ENCODE measurements around the gene R3HDM2.

R3HDM2 gene

DNA sequence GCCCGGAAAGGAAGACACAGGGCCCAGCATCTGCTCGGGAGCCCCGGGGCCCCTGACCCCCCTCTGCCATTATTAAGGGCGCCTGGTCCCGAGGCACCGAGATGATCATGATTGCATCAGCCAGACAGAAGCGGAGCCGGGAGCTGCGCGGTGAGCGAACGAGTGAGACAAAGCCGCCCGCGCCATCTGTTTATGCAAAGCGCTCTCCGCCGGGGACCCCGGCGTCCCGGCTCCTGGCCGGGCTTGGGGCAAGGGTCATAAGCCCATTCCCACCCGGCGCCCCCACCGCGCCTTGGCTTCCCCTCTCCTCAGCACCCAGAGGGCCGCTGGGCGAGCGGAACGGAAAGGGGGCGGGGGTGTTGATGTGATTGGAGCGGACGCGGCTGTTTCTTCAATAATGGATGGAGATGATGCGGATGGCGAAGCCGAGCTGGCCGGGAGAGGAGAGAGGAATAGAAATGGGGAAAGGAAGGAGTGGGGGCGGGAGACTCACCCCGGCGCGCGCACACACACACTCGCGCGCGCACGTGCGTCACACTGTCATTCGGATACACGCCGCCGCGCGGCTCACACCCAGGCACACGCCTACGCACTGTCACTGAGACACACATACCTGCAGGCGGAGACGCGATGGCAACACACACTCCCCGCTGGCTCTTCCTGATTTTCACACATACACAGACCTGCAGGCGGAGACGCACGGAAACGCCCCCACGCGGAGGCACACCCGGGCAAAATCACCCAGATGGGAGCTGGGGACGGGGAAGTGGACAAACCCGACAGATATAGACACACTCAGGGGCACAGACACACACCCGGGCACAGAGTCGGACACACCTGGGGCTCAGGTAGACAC is 190.5 kb downstream of the R3HDM2 start:
- peak; percentile 68 for DNase-seq (ENCODE audit: low read depth)

DNA sequence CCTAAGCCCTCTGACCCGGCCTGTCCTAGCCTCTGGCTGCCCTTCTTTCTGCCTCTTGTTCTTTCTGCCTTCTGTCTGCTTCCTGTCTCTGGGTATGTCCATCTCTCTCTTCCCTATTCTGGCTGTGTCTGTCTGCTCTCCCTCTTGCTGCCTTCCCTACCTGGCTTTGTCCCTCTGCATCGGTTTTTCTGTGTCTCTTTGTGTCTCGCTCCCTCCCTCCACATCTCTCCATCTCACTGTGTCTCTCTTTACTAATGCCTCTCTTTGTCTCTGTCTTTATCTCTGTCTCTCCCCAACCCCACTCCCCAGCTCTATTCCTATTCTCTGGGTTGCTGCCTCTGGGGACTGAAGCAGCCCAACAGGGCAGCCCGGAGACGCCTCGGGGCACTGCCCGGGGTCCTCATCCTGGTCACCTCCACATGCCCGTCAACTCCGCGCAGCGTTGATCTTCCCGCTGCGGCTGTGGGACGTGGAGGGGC is 191.2 kb downstream of the R3HDM2 start:
- DNase-seq (ENCODE audit: low read depth): no peak

DNA sequence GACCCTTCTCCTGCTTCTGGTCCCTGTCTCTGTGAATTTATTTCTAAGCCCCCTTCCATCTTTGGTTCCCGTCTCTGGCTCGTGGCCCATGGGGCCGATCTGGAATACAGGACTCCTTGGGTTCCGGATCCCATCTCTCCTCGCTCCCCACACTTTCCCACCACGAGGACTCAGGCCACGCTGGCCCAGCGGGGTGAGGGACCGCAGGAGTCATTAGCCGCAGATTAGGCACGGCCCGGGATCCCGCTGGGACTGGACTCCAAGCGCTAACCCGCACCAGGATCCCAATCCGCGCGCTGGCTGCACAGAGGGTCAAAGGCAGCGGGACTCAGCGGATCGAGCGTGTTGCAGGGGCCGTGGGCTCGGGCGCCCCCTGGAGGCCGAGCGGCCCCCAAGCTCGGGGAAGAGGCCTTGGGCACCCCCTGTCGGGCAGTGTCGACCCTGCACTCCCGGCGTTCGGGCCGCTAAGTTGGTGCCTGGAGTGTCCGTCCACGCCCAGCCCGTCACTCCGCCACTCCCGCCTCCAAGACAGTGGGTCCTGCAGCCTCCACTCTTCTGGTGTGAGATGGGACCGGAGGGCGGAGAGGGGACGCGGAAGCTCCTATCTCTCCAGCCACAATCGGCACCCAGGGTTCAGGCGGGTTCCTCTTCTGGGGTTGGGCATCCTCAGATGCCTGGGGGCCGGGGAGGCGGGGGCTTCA is 191.8 kb downstream of the R3HDM2 start:
- peak; percentile 89 for DNase-seq (ENCODE audit: low read depth)

DNA sequence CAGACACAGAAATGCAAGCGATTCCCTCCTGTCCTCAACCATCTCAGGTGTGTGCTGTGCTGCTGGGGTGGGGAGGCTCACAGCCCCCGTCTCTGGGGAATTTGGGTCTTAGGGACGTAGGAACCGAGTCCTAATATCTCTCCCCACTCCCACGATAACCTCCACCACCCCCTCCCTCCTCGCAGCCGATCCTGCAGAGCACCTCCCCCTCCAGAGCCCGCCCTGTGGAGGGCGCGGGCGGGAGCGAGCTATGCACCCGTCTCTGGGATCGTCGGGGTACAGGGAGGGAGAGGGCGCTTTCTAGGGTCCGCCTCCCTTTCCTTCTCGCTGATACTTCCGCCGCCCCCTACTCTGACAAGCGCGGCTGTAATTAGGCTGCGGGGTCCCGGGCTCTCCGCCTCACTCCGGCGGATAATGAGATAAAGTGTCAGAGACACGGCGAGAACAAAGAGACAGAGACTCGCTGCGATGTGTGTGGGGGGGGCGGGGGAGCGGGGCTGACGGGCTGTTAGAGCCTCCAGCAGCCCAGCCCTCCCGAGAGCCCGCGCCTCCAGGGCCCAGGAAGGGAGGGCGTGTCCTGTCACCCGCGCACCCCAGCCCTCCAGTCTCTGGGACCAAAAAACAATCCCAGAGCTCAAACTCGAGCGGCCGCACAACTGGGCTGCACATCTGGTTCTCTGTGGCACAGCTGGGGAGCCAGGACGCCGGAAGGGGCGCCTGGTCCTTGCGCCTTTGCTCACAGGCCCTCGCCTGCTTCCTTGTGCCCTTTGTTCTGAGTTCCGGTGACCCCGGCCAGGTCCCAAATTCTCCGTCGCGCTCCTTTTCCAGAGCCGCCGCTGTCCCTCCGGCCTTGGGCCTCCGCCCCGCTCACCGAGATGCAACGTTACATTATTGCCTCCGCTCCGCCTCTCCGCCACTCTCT is 192.7 kb downstream of the R3HDM2 start:
- DNase-seq (ENCODE audit: low read depth): no peak

DNA sequence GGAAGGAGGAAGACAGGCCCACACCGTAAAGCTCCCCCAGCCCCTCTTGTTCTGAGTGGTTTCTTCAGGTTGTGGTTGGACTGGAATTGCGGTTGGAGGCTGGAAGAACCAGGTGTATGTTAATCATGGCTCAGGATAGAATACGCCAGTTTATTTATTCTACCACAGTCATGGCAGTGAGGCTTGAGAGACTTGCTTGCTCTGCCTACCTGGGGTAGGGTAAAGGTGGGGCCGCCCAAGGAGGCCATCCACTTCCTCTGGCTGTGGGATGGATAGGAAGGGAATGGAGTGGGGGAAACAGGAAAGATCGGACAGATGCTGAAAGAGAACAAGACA is 193.3 kb downstream of the R3HDM2 start:
- no peak for DNase-seq (ENCODE audit: low read depth)

DNA sequence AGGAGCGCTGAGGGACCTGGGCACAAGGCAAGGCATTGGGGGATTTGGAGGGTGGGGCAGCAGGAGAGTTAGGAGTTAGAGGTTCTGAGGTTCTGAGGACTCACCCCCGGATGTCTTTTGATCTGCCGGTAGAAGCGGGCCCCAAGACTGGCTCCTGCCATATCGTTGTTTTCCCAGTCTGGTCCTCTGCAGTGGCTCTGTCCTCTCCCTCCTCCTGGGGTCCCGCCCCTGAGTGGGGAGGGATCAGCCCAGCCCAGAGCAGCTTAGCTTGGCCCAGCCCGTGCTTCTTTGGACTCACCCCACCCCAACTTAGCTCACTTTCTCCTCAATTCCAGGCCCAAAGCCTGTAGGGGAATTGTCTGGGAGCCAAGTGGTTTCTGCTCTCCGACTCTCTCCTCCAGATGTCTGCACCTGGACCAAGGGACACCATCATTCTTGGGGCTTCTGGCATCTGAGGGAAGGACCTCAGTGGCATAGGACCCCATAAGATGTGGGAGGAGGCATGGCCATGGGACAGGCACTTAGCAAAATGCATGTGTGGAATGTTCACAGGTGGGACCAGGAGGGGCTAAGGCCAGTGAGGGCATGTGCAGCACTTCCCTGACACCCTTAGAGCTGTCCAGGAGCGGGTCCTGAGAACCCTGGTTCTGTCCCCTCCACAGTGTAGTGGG is 193.8 kb downstream of the R3HDM2 start:
- no peak for DNase-seq (ENCODE audit: low read depth)

DNA sequence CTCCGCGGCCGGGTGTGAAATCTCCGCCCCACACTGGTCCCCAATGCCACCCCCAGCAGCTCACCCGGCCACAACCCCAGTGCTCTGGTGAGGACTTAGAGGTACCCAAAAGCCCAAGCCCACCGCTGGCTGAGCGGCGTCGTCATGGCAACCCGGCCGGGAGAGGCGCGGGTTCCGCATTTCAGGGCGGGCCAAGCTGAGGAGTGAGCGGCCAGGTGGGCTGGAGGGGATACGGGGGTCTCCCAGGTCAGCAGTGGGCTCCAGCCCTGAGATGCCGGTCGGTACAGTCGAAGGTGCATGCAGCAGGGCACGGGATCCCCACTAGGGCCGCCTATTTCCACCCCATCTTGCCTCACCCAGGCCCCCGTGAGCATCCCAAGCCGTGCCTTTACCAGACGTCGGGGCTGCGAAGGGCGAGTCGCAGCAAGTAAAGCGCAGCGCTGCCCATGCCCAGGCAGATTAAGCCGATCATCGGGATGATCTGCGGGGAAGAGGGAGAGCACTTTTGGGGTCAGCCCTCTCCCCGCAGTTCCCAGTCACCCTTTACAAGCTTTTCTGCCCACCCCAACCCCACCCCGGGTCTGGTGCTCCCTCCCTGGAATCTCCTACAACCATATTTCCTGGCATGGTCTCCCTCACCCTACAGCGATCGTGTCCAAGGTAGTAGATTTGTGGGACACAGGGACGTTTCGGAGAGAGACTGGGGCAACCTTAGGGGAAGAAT is 194.5 kb downstream of the R3HDM2 start:
- DNase-seq (ENCODE audit: low read depth): no peak

DNA sequence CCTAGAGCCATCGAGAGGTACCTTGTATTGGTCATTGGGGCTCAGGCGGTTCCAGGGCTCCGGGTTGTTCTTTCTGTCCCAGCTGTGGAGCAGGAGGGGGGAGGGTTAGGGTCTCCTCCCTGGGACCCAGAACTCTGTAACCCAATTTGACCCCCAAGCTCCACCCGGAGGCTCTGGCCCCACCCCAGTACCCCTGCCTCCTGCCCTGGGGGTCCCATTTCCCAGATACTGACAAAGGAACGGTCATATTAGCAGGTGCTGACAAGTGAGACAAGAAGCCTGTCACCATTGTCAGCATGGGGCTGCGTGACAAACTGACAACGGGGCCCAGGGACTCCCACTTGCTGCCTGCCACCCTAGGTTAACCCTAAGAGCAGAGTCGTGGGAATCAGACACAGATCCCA is 195.1 kb downstream of the R3HDM2 start:
- DNase-seq (ENCODE audit: low read depth): no peak

DNA sequence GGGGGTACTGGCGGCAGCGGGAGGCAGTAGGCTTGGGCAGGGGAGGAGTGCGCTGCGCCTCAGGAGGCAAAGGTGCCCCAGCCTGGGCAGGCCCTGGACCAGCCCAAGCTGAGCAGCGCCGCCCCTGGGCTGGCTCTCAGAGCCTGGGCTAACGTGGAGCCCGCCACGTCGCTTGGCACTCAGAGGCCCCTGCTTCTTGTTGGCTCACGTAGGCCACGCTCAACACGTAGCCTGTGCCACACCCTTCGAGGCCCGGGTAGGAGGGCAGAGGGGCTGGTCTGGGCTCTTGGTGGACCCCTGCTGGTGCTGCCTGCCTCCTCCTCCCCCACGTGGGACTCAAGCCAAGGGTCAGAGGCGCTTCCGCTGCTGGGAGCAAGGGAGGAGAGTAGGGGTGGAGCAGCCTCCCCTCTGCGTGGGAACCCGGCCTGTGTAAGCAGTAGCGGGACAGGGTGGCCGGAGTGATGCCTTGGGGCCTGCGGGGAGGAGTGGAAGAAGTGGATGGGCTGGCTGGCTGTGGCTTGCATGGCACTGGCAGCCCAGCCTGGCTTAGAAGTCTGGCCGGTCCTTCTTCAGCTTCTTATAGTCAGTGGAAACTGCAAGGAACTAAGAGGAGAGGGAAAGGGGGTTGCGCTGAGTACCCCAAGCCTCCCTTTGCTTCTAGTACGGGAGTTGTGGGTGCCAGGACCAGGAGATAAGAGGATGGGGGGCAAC is 195.7 kb downstream of the R3HDM2 start:
- DNase-seq (ENCODE audit: low read depth): no peak

DNA sequence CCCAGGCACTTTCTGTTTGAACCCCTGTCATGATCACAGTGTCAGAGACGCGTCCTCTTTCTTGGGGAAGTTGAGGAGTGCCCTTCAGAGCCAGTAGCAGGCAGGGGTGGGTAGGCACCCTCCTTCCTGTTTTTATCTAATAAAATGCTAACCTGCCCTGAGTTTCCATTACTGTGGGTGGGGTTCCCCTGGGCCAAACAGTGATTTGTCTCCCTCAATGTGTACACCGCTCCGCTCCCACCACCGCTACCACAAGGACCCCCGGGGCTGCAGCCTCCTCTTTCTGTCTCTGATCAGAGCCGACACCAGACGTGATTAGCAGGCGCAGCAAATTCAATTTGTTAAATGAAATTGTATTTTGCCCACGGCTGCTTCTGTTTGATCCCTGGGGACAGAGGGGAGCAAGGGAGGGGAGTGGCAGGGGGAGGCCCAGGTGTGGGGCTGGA is 196.2 kb downstream of the R3HDM2 start:
- DNase-seq (ENCODE audit: low read depth): no peak

DNA sequence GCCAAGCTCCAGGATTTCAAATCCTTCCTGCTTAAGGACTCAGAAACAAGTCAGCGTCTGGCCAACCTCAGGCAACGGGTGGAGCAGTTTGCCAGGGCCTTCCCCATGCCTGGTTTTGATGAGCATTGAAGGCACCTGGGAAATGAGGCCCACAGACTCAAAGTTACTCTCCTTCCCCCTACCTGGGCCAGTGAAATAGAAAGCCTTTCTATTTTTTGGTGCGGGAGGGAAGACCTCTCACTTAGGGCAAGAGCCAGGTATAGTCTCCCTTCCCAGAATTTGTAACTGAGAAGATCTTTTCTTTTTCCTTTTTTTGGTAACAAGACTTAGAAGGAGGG is 196.6 kb downstream of the R3HDM2 start:
- no peak for DNase-seq (ENCODE audit: low read depth)

DNA sequence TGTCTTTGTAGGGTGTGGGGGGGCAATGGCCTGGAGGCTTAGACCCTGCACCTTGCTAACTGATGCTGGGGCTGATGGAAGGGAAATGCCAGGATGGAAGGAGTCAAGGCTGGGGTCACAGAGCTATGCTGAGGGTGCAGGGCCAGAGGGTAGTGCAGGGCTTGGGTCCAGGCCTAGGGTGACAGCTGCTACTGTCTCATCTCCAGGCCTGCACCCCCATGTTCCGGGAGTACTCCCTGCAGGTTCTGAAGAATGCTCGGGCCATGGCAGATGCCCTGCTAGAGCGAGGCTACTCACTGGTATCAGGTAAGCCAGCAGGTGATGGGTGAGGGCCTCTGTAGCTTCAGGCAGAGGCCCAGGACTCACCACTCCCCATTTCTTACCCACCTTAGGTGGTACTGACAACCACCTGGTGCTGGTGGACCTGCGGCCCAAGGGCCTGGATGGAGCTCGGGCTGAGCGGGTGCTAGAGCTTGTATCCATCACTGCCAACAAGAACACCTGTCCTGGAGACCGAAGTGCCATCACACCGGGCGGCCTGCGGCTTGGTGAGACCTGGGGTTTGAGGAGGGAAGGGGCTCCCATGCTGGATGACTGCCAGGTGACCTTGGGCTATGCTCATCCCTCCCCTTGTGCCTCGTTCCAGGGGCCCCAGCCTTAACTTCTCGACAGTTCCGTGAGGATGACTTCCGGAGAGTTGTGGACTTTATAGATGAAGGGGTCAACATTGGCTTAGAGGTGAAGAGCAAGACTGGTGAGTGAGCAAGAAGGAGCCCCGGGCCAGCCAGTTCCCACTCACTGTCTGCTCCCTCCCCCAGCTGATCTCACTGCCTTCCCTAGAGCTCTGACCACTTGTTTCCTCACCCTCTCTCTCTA is 197.2 kb downstream of the R3HDM2 start:
- DNase-seq (ENCODE audit: low read depth): no peak

DNA sequence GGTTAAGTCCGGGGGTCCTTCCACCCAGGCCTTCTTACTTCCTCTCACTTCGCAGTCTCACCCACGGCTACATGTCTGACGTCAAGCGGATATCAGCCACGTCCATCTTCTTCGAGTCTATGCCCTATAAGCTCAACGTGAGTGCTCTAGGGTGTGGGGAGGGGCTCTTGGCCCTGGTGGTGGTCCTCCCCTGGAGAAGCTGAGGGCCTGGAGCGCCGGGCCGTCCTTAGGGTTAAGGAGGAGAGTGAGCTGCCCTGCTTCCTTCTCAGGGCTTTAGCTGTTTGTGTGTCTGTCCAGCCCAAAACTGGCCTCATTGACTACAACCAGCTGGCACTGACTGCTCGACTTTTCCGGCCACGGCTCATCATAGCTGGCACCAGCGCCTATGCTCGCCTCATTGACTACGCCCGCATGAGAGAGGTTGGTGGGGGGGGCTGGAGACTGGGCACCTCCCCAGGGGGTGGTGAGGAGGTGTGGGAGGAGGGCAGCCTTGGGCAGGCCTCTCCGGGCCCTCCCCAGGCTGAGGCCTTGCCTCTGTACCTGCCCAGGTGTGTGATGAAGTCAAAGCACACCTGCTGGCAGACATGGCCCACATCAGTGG is 198.6 kb downstream of the R3HDM2 start:
- no peak for DNase-seq (ENCODE audit: low read depth)

DNA sequence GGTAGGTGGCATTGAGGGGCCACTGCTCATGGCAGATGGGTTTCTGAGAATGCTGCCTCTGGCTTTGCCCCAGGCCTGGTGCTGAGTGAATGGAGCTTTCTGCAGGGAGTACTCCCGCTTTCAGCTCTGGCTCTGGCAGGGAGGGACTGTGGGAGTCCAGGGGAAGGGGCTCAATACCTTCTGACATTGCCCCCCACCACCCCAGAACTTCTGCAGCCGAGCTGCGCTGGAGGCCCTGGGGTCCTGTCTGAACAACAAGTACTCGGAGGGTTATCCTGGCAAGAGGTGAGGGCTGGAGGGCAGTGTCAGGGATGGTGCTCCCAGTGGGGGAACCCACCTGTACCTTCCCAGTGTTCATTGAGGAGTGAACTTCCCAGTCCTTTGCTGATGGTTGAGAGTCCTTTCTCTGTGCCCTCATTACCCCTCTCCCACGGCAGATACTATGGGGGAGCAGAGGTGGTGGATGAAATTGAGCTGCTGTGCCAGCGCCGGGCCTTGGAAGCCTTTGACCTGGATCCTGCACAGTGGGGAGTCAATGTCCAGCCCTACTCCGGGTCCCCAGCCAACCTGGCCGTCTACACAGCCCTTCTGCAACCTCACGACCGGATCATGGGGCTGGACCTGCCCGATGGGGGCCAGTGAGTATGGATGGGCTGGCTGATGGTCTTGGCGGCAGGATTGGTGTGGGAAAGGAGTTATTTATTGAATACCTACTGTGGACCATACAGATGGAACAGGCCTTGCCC is 199.4 kb downstream of the R3HDM2 start:
- DNase-seq (ENCODE audit: low read depth): no peak

DNA sequence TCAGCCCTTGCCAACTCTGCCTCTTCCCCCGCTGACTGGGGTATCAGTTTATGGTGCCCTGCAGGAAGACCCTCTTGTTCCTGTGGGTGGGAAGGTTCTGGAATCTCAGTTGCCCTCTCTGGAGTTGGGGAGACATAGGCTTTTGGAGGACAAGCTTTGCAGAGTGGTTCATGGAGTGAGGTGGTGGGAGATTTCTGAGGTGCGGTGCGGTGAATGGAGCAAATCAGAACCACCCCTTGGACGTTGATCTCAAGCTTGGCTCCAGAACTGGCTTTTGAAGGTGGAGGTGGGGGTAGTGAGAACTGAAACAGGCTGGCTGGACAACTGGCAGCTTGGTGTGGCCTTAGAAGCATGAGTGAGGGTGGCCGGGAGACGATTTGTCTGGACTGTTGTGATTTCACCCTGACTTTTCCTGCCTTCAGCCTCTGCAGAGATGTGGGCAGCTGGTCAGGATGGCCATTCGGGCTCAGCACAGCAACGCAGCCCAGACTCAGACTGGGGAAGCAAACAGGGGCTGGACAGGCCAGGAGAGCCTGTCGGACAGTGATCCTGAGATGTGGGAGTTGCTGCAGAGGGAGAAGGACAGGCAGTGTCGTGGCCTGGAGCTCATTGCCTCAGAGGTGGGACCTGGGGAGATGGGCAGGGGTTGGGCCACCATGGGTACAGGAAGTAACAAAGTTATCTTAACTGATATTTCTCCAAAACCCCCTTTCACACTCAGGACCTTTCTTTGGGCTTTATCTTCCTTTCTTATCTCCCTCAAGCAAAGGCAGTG is 200.3 kb downstream of the R3HDM2 start:
- DNase-seq (ENCODE audit: low read depth): no peak

DNA sequence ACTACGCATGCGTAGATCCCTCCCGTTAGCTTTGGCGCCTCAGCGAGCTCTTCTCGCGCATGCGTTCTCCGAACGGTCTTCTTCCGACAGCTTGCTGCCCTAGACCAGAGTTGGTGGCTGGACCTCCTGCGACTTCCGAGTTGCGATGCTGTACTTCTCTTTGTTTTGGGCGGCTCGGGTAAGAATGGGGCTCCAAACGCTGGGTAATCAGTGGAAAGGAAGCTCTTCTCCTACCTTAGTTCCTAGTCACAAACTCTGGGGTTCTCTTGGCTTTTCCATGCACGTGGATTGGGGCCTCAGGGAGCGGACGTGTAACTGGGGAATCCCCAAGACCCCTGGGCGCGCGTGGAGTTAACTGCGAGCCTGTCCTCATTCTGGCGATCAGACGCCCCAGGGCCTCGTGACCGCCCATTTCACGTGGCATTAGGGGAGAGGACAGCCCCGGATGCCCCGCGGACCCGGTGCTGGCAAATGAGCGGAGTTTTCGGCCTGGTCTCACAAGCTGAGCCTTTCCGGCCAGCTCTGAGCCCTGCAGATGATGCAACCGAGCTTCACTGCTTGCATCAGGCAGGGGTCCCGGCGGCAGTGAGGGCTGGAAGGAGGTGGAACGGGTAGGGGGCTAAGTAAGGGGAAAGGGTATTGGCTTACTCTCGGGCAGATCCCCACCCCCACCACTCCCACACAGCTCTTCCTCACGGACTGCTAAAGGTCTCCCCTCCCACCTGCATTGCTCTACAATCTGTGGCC is 201.0 kb downstream of the R3HDM2 start, which contains the start of gene SHMT2:
Gene SHMT2 (plus strand): TSS at position 78 of the 747 bp plus-strand sequence. CDS start 68 bp downstream, at position 146.
- peak; percentile 90 for DNase-seq (ENCODE audit: low read depth)

Data from activated T-cell treated with anti-CD3 and anti-CD28 coated beads for 48 hours (primary cell).